ENCODE data around the gene RCAN2. TPM values are rescaled to one million over a fixed set of nuclear protein-coding genes. Genes with fewer than 3 reads are reported as not detected.

The RCAN2 gene
- total and polyA plus RNA-seq, 7 donors = 5.0 to 22.7 (median 9.1) TPM

DNA sequence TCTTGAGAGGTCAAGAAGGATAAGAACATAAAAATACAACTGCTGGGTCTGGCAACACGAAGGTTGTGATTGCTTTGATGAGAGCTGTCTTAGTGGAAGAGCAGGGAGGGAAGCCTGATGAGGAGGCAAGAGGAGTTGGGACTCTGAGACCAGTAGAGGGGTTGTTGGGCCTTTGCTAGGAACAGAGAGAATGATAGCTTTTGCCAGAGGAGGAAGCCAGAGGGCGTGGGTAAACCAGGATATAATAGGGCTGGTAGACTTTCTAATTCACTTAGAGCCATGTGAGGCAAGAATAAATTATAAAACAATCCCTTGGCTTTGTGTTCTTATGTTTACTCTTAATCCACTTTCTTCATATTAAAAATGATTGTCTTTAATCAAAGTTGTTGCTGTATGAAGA lies 78.6 kb downstream of the RCAN2 start:
- no peaks in the 10 kb centered on the region for H3K36me3 ChIP-seq
- DNase-seq = no peak
- H3K9me3 ChIP-seq = no peaks in the 10 kb centered on the region
- H3K27me3 ChIP-seq = no peaks in the 10 kb centered on the region
- TF ChIP-seq POLR2AphosphoS5 (IDR thresholded peaks at IDR 0.05) (no peak), EP300 (IDR thresholded peaks at IDR 0.05) (no peak), POLR2A (IDR thresholded peaks at IDR 0.05) (no peak)
- TF ChIP-seq, protein P1, sequence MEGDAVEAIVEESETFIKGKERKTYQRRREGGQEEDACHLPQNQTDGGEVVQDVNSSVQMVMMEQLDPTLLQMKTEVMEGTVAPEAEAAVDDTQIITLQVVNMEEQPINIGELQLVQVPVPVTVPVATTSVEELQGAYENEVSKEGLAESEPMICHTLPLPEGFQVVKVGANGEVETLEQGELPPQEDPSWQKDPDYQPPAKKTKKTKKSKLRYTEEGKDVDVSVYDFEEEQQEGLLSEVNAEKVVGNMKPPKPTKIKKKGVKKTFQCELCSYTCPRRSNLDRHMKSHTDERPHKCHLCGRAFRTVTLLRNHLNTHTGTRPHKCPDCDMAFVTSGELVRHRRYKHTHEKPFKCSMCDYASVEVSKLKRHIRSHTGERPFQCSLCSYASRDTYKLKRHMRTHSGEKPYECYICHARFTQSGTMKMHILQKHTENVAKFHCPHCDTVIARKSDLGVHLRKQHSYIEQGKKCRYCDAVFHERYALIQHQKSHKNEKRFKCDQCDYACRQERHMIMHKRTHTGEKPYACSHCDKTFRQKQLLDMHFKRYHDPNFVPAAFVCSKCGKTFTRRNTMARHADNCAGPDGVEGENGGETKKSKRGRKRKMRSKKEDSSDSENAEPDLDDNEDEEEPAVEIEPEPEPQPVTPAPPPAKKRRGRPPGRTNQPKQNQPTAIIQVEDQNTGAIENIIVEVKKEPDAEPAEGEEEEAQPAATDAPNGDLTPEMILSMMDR (IDR thresholded peaks at IDR 0.05) = no peak
- H3K27ac ChIP-seq = no peak overlapping the region
- no peak overlapping the region for H3K4me3 ChIP-seq
- peaks cover 0 to 16% (median 6%) of the 10 kb centered on the region in 4 donors for H3K4me1 ChIP-seq
- WGBS, 2 donors = 42 to 56% methylated on average over 2 of the region's 2 CpGs
- intact Hi-C loops (cut with DNase I) = loop anchor here (10.0 kb wide), 1 partner anchor 372 kb away; no protein-coding TSS in a partner anchor

DNA sequence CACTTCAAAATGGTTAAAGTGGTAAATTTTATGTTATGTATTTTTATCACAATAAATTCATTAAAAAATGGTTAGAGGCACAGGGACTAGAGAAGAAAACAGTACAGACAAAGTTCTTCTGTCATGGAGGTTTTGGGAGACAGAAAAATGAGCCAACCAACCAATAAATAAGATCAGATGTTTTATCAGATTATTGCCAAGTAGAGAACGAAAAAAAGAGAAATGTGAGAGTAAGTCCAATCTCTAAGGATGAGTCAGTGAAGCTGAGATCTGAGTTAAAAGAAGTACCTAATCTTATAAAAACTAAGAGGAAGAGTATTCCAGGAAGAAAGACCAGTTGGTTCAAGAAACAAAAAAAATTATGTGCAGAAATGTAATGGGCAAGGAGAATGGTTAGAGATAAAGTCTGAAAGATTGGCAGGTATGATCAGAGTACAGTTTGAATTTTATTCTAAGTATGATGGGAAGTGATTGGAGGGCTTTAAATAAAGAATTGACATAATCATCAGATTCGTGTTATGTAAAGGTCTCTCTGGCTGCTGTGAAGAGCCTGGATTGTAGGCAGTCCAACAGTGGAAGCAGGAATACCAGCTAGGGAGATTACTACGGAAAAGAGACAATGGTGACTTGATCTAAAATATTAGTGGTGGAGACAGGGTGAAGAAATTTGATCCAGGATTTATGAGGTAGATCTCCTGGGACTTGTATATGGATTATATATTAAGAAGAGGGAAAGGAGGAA lies 79.6 kb downstream of the RCAN2 start:
- no peak overlapping the region for H3K27ac ChIP-seq
- no peak for TF ChIP-seq POLR2AphosphoS5 (IDR thresholded peaks at IDR 0.05)
- TF ChIP-seq, protein P1 (IDR thresholded peaks at IDR 0.05) = no peak
- TF ChIP-seq EP300 (IDR thresholded peaks at IDR 0.05) = no peak
- TF ChIP-seq POLR2A (IDR thresholded peaks at IDR 0.05) = no peak
- H3K27me3 ChIP-seq = no peaks in the 10 kb centered on the region
- H3K36me3 ChIP-seq = no peaks in the 10 kb centered on the region
- peaks cover 0 to 16% (median 8%) of the 10 kb centered on the region in 4 donors for H3K4me1 ChIP-seq
- H3K4me3 ChIP-seq = no peak overlapping the region
- no peak for DNase-seq
- WGBS, 2 donors = 77 to 80% methylated on average over 3 of the region's 3 CpGs
- intact Hi-C loops (cut with DNase I) = loop anchor here (2.0 to 10.0 kb wide), 3 partner anchors 191 to 373 kb away; no protein-coding TSS in a partner anchor
- no peaks in the 10 kb centered on the region for H3K9me3 ChIP-seq

DNA sequence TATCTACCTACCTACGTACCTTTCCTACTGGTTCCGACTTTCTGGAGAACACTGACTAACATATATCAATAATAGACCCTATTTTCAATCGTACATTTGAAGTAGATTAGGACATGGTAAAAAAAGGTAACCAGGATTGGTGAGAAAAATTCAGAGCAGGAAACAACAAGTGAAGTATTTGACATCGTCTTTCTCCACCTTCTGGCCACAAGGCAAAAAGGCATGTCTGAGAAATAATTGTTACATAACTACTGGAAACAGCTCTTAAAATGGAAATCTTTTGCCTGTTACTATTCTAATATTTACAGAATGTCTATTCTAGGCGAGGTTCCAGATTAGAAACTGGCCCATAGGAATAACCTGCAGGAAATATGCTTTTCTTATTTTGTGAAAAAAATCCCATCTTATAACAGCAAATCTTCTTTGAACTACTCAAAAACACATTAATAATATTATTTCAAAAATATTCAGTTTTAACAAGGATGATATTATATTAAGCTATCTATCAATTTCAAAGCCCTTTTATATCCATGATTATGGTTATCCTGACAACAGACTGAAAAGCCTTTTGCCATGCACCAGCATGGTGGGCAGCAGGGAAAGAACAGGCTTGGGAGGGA lies 80.8 kb downstream of the RCAN2 start:
- TF ChIP-seq, protein P1 (IDR thresholded peaks at IDR 0.05) = peak; percentile 46 to 88 (median 68)
- TF ChIP-seq POLR2A (IDR thresholded peaks at IDR 0.05) = no peak
- Histone ChIP-seq H3K27ac (no peak overlapping the region), H3K36me3 (no peaks in the 10 kb centered on the region), H3K27me3 (no peaks in the 10 kb centered on the region), H3K4me3 (no peak overlapping the region), H3K4me1 (peaks cover 0 to 16% (median 8%) of the 10 kb centered on the region in 4 donors), H3K9me3 (no peaks in the 10 kb centered on the region)
- intact Hi-C loops (cut with DNase I) = loop anchor here (2.0 to 10.0 kb wide), 3 partner anchors 190 to 374 kb away; no protein-coding TSS in a partner anchor
- WGBS, 2 donors = 28 to 30% methylated on average over 5 of the region's 5 CpGs
- DNase-seq = no peak

DNA sequence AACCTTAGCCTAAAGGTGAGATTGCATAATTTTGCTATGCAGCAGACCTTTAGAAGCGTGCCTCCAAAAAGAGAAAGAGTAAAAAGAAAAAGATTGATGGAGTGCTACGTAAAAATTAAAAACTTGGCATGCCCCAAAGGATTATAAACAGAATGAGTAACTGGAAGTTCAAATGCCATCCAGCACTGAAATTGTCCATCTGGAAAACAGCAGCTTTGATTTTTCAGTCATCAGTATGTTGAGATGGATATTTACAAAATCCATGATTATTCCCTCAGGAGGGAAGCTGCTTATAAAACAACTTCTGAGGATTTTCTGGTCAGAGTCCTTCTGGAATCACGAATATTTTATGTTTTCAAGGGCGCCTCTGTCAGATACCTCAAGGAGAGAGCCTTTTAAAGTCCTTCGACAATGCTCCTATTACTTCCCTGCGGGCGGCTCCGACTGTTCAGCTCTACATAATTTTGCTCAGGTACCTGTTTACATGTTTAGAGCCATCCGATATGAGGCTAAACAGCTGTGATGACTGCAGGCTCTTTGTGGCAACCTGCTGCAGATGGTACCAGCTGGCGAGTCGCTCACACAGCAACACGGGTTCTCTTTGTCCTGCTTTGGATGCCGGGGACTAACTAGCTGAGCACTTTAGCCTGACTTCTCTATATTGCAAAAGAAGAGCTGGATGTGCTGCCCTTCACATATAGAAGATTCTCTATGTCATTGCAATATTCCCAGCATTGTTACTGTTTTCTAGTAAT lies 83.3 kb downstream of the RCAN2 start:
- intact Hi-C loops (cut with DNase I) = no loop called here
- no peaks in the 10 kb centered on the region for H3K27me3 ChIP-seq
- no peak for TF ChIP-seq POLR2A (IDR thresholded peaks at IDR 0.05)
- TF ChIP-seq, protein P1 (IDR thresholded peaks at IDR 0.05) = no peak
- no peak for TF ChIP-seq POLR2AphosphoS5 (IDR thresholded peaks at IDR 0.05)
- TF ChIP-seq EP300 (IDR thresholded peaks at IDR 0.05) = no peak
- H3K36me3 ChIP-seq = no peaks in the 10 kb centered on the region
- 86 to 87% methylated on average over 13 of the region's 13 CpGs for WGBS, 2 donors
- DNase-seq = no peak
- no peak overlapping the region for H3K4me3 ChIP-seq
- H3K27ac ChIP-seq = peak overlapping the region in 2 of 4 donors; percentile 20 to 58
- H3K9me3 ChIP-seq = no peaks in the 10 kb centered on the region
- H3K4me1 ChIP-seq = peaks cover 0 to 16% (median 8%) of the 10 kb centered on the region in 4 donors
